ENCODE measurements around the gene CHRDL1.

- no peak for TF ChIP-seq CTCF (conservative IDR thresholded peaks at IDR 0.05 in 1 of 2, IDR thresholded peaks at IDR 0.05 in 1 of 2; ENCODE audit: extremely low read depth in 1 of 2, insufficient read depth in 1 of 2, low read depth in 1 of 2, low read length in 2 of 2)
- no peak for TF ChIP-seq EZH2 (IDR thresholded peaks at IDR 0.05; ENCODE audit: borderline replicate concordance, low read length)
Observed at GRCh38 chrX:110703641-110704040, 92.0 kb downstream of the CHRDL1 start.

All from mammary epithelial cell (primary cell).